IPS-NIHi11 (cell line): Measurements from ENCODE around the gene NME3.

Experiments used
- DNase-seq: peaks from one replicate; pipeline ENCODE4 v3.0.0; 2012; ENCODE audit warnings: mixed read lengths, low spot score

Gene NME3

DNA sequence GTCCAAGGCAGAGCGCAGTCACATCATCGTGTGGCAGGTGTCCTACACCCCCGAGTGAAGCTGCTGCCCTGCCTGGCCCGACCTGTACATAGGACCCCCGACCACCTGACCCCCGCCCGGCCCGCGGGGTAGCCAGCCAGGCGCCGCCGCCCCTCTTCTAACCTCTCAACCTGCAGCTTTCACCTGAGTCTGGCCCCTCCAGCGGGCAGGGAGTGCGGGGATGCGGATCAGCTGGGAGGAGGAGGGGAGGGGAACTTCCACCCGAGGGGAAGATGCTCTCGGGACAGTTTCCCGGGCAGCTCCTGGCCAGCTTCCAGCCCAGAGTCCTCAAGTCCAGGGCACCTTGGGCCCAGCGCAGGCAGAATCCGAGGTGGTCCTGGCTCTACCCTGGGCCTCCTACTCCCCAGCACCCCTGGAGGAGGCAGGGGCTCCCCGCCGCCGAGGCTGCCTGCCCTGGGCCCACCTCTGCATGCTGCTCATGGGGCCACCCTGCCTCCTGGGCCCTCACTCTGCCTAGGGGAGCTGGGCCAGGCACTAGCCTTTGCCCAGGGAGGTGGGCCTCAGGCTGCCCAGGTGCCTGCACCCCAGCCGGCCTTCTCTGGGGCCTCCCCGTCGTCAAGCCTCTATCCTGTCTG is 2.5 kb downstream of the NME3 start:
- DNase-seq = no peak

DNA sequence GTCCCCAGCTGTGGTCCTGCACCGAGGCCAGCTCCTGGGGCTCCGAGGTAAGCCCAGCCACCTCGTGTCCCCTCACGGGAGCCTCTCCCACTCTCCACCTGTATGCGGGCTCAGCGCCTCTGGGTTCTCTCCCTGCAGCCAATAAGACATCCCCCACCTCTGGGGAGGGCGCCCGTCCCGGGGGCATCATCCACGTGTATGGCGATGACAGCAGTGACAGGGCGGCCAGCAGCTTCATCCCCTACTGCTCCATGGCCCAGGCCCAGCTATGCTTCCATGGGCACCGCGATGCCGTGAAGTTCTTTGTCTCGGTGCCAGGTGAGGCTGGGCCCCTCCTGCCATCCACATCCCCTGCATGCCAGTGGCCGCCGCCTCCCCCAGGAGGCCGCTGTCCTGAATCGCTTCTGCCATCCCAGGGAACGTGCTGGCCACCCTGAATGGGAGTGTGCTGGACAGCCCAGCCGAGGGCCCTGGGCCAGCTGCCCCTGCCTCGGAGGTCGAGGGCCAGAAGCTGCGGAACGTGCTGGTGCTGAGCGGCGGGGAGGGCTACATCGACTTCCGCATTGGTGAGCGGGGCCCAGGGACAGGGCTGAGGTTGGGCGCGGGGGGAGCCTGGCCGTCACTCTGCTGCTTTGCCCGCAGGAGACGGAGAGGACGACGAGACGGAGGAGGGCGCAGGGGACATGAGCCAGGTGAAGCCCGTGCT is 3.1 kb downstream of the NME3 start:
- no peak for DNase-seq

DNA sequence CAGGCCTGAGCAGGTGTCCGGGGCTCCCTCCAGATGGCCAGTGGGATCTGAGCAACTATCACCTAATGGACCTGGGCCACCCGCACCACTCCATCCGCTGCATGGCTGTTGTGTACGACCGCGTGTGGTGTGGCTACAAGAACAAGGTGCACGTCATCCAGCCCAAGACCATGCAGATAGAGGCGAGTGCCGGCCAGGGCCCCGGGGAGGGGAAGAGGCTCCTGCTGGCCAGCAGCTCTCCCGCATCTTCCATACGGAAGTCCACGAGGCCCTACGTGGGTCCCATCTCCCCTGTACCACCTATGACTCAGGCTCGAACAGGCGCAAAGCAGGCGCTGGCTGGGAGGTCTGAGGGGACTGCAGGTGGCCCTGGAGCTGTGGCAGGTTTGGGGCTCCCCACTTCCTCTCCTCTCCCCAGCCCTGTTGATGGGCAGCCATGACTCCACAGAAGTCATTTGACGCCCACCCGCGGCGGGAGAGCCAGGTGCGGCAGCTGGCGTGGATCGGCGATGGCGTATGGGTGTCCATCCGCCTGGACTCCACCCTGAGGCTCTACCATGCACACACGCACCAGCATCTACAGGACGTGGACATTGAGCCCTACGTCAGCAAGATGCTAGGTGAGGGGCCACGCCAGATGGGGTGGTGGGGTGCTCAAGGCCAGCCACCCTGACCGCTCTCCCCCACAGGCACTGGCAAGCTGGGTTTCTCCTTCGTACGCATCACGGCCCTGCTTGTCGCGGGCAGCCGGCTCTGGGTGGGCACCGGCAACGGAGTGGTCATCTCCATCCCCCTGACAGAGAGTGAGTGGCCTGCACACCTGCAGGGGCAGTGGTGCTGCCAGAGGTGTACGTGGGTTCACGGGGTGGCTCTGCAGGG is 4.0 kb downstream of the NME3 start:
- no peak for DNase-seq

DNA sequence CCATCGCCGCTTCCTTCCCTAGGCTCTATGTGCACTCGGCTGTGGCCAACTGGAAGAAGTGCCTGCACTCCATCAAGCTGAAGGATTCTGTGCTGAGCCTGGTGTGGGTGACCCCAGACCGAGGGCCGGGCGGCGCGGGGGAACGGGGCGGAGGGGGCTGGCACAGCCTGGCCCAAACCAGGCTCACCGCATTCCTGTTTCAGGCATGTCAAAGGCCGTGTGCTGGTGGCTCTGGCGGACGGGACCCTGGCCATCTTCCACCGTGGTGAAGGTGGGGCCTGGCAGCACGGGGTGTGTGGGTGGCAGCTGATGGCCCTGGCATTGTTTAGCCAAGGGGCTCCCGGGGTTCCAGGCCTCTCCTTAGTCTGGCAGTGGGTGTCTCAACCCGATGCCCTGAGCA is 4.6 kb downstream of the NME3 start:
- no peak for DNase-seq

DNA sequence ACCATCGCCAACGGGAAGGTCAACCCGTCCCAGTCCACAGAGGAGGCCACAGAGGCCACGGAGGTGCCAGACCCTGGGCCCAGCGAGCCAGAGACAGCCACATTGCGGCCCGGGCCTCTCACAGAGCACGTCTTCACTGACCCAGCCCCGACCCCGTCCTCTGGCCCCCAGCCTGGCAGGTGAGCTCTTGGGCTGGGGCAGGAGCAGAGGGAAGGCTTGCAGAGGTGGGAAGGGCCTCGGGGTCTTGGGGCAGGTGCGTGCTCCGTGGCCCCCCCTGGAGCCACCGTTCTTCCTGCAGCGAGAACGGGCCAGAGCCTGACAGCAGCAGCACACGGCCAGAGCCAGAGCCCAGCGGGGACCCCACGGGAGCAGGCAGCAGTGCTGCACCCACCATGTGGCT is 5.1 kb downstream of the NME3 start:
- DNase-seq = no peak

DNA sequence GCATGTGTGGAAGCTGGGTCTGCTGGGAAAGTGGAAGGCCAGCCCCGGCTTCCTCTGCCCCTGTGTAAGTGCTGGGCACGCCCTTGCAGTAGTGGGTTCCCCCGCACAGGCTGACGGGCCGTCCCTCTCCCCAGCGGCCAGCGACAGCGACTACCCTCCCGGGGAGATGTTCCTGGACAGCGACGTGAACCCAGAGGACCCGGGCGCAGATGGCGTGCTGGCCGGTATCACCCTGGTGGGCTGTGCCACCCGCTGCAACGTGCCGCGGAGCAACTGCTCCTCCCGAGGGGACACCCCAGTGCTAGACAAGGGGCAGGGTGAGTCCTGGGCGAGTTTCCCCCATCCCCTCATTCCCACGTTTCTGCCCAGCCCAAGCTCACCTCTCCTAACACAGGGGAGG is 5.5 kb downstream of the NME3 start:
- no peak for DNase-seq

DNA sequence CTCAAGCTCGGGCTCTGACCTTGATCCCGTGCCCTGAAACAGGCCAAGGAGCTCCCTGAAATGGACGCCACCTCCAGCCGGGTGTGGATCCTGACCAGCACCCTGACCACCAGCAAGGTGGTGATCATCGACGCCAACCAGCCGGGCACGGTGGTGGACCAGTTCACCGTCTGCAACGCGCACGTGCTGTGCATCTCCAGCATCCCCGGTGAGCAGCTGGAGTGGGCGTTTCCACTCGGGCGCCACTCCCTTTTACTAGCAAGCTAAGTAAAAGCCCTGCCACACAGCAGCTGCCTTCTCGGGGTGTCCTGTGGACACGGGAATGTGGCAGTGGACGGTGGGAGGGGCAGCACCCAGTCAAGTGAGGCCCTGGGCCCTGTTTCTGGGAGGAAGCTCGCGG is 6.4 kb downstream of the NME3 start:
- no peak for DNase-seq

DNA sequence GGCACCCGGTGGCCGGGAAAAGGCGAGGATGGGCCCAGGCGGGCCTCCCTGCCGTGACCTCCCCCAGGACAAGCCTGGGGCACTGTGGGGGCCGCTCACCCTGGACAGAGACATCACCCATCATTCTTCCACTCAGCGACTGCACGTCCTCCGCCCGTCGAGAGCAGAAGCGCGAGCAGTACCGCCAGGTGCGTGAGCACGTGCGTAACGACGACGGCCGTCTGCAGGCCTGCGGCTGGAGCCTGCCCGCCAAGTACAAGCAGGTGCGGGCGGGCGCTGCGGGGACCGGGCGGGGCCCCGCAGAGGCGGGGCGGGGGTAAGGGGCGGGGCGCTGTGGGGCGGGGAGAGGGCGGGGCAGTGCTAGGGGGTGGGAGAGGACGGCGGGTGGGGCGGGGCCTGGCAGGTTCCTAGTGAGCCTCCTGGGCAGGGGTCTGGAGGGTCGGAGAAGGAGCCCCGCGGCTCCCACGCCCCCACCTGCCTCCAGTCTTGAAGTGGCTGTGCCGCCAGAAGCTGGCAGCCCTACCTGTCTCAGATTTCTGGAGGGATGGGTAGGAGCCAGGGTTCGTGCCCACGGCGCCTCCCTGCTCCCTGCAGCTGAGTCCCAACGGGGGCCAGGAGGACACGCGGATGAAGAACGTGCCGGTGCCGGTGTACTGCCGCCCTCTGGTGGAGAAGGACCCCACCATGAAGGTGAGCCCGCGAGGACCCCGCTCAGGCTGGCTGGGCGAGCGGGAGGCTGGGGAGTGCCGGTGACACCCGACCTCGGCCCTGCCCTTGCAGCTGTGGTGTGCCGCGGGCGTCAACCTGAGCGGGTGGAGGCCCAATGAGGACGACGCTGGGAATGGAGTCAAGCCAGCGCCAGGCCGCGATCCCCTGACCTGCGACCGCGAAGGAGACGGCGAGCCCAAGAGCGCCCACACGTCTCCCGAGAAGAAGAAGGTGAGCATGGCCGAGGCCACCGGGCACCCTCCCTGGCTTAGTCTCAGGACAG is 7.5 kb downstream of the NME3 start:
- peak; percentile 97 for DNase-seq

DNA sequence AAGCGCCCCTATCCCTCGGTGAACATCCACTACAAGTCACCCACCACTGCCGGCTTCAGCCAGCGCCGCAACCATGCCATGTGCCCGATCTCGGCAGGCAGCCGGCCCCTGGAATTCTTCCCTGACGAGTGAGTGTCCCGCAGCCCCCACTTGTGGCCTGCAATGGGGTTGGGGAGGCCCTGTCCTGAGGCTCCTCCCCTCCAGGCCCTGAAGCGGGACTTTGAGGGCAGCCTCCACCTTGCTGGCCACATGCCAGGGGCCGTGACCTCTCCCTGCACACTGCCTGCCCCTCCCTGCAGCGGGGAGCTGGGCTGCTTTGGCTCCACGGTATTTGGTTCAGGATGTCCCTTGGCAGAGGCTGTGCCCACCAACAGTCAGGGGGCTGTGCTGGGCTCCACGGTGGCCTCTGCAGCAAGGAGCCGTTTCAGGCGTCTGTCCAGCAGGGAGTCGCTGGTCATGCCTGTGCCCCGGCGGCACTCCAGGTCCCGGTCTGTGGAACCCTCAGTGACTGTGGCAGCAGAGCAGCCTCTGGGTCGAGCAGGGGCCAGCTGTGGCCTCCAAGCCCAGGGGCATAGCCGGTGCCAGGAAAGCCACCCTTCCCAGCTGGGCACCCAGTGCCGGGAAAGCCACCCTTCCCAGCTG is 8.3 kb downstream of the NME3 start:
- no peak for DNase-seq

DNA sequence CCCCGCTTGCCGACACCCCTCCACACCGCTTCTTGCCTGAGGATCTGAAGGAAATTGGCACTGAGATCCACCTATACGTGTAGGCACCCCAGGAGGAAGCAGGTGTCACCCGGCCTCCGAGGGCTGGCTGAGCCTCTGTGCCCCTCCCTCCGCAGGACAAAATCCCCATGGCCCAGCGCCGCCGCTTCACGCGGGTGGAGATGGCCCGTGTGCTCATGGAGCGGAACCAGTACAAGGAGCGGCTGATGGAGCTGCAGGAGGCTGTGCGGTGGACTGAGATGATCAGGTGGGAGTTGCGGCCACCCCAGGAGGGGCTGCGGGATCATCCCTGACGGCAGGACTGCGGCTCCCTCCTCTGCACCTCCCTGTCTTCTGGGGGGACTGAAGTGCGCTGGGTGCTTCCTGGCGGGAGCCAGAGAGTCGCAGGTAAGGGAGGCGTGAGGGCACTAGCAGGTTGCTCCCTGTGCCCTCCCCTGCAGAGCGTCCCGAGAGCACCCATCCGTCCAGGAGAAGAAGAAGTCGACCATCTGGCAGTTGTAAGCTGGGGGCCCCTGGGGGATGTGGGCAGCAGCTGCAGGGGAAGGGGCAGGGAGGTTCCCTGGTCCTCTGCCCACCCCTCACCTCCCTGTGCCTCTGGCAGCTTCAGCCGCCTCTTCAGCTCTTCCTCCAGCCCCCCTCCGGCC is 9.0 kb downstream of the NME3 start:
- DNase-seq = no peak

DNA sequence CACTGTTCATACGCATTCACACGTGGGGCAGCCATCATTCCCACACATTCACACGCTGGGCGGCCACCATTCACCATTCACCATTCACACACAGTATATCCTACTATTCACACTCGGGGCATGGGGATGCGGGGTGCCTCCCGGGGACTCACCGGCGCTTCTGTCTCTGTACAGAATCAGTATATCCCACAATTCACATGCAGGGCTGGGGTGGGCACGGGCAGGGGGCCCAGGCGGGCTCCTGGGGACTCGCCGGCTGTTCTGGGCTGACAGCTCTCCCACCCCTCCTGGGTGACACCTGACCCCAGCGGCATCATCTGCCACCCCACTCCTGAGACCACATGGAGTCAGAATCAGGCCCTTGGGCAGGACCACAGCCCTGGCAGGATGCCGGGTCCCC is 9.6 kb downstream of the NME3 start:
- DNase-seq = no peak

DNA sequence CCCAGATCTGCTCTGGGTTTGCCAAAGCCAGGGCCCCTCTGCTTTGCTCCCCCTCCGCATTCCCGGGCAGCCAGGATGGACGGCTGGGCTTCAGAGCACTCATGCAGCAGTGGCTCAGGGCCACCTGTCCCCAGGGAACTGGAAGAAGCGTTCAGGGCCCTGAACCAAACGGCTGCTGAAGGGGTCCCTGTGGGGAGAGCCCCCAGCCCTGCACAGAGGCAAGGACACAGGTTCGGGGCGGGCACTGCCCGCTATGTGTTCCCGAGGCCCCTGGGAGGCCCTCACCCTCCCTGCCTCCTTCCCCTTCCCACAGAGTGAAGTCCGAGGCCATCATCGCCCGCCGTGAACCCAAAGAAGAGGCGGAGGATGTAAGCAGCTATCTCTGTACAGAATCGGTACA is 10.4 kb downstream of the NME3 start:
- no peak for DNase-seq

DNA sequence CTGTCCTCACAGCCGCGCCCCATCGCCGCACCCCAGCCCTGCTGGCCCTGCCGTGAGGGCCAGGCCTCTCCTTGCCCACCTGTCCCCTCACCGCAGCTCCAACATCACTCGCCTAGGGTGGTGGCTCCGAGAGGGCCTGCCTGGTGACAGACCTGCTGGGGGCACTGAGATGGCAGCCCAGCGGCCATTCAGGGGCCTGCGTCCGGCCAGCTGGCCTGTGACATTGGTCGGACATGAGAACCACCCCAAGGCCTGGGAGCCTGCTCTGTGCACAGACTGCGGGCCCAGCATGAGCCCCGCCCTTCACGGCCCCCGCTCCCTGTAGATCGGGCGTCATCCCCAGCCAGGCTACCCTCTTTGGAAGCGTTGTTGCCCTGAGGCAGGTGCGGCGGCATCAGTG is 11.8 kb downstream of the NME3 start:
- DNase-seq = no peak

DNA sequence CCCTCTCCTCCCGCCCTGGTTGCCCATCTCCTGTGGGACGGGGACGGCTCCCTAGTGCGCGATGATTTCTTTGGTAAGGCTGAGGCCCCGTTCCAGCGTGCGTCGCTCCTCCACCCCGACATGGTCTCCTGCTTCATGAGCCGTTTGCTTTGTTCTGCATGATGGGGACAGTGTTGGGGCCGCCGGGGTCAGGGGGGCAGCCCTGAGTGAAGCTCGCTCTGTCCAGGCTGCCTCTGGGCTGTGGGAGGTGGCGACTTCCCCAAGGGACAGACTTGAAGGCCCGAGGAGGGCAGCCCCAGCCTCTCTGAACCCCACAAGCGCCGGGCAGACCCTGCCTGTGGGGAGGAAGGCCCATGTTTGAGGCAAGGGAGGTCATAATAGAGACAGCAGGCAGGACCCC is 12.4 kb downstream of the NME3 start:
- no peak for DNase-seq

DNA sequence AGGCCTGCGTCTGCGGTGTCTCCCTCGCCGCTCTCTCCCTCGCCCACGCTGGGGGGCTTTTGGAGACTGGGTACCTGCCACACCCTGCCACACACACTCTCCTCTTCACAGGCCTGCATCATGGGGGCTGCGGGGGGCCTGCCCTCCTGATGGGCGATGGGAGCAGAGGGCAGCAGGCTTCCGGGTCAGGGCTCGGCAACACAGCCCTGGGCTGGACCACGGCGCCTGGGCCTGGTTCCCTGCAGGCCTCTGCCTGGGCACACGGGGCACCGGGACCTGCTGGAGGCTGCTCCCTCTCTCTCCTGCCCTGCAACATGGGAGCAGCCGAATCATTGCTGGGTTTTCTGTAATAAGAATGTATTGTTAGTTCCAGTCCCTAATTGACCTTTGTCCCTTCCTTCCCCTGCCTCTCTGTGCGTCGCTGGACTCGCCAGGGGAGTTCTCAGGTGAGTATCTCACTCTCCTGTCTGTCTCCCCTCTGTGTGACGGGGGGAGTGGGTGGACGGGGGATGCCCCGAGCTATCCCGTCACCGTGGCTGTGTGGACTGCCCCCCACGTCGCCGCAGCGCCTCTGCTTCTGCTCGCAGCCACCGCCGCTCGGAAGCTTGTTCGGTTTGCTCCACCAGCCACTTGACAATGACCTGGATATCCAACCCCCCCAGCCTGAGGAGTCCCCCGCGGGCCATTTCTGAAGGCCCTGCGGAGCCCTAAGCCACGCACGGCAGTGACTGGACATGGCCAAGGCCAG is 13.5 kb downstream of the NME3 start:
- DNase-seq = no peak

DNA sequence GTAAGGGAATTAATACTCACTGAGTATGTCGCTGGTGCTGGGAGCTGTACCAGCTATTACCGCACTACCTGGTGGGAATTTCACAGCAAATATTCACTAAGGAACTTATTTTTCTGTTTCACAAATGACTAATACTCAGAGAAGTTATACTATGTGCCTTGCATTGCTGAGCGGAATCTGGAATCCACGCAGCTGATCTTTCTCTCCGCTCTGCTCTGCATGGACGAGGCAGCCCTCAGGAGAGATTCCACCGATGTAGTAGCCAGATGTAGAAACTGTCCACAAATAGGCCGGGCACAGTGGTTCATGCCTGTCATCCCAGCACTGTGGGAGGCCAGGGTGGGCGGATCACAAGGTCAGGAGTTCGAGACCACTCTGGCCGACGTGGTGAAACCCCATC is 17.1 kb downstream of the NME3 start:
- no peak for DNase-seq

DNA sequence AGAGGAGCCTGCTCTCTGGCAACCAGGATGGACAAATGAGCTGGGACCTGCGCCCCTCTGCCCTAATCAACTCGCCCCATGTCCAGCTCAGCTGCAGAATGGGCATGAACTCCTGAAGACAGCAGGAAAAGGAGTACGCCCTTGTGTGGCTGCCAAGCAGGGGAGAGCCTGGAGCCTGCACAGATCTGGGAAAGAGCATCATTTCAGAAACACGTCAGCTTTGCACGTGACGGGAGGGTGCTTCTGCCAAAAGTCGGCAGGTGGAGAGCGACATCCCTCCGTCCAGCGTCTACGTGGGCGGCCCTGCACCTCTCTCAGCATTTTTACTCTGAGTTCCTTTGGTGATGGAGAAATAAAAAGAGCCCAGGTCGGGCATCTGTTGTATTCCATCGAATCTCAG is 18.5 kb downstream of the NME3 start:
- DNase-seq = no peak

DNA sequence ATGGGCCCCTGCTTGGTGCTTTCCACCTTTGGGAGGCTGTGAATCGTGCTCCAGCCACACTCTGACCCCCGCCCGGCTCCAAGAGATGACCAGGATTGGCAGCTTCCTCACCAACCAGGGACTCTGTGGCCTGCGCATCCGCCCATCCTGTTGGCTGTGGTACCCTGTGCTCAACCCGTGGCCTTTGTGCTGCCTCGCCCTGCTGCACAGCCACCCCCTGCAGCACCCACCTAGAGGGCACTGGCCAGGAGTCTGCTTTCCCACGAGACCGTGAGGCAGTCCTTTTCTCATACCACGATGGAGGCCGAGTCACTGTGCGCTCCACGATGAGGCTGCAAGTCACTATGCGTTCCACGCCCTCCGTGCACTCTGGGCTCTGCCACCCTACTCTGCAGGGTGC is 19.4 kb downstream of the NME3 start:
- DNase-seq = no peak

DNA sequence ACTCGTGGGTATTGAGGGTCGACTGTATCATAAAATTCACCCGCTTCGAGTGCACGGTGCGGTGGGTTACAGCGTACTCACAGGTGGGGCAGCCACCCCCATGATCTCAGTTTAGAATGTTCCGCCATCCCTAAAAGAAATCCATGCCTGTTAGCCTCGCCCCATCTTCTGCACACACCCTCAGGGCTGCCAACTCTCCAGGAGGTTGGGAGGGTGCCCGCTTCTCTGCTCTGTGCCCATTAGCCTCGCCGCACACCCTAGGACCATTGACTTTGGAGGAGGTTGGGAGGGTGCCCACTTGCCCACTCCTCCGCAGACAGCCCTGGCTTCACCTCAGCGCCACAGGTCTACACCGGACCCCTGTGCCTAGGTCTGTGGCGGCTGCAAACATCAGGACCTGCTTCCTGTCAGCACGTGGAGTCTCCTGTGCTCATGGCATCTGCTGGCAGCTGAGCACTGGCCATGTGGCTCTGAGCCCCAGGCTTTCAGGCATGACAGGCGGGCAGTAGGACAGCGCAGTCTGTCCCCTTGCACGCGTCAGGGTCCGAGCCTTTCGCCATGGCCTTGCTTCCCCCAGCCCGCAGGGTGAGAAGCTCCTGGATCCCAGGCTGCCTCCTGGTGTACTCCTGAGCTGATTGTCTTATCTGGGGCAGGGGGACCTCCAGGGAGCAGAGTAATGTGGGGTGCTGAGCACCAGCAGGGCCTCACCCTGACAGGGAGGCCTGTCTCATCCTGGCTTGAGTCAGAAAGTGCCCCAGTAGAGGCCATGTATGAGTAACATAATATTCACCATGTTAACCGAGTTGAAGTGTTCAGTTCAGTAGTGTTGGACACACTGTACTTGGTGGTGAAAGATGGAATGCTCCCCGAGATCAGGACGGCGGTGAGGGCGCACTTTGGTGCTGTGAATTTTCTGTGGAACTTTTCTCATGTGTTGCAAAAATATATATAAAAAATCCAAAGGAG is 21.9 kb downstream of the NME3 start:
- DNase-seq = no peak
